WERI-Rb-1 (cell line): ENCODE data around the gene PIEZO2.

Experiments
- DNase-seq: peaks from one replicate; pipeline ENCODE4 v3.0.0-alpha.2; 2020
- H3K27ac ChIP-seq: fragments of 250-450 bp; sonication (Bioruptor Pico); 2 replicates; pipeline ENCODE4 v1.5.1; 2020; ENCODE audit warnings: mild to moderate bottlenecking, moderate library complexity
- H3K27me3 ChIP-seq: fragments of 250-450 bp; sonication (Bioruptor Pico); 2 replicates; pipeline ENCODE4 v1.5.1; 2021; ENCODE audit warnings: mild to moderate bottlenecking, low read depth, moderate library complexity; ENCODE audit not compliant: insufficient read depth, severe bottlenecking
- H3K36me3 ChIP-seq: fragments of 250-450 bp; sonication (Bioruptor Pico); 2 replicates; pipeline ENCODE4 v1.5.1; 2020; ENCODE audit warnings: mild to moderate bottlenecking, moderate library complexity
- H3K4me3 ChIP-seq: 2 replicates; pipeline ENCODE4 v1.5.1; 2011; ENCODE audit warnings: low read depth, mild to moderate bottlenecking, control low read depth, low read length
- H3K9me3 ChIP-seq: fragments of 250-450 bp; sonication (Bioruptor Pico); 2 replicates; pipeline ENCODE4 v1.5.1; 2021; ENCODE audit warnings: mild to moderate bottlenecking, moderate library complexity; ENCODE audit not compliant: severe bottlenecking
- CTCF ChIP-seq: IDR thresholded peaks from 2 replicates; pipeline ENCODE4 v1.5.1; 2011; ENCODE audit warnings: low read depth, mild to moderate bottlenecking, control low read depth, inconsistent platforms, low read length

PIEZO2 gene

DNA sequence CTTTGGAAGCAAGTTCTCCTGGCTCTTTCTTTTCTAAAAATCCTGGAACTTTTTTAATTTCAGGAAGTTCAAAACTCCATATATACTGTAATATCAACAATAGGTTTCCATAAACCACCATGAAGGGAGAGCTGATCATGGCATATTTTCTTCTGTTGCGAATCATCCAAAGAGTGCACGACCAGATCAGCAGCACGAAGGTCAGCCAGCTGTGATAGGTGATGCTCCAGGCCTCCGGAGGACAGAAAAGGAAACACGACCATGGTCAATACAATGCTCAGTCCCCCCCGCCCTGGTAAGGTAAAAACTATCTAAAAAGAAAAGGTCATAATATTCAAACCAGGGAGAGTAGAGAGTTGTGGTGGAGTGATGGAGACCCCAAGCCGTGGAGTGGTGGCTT lies 354.6 kb downstream of the PIEZO2 start:
- H3K9me3 ChIP-seq: no peaks in the 10 kb centered on the region
- H3K27me3 ChIP-seq: peaks cover 3% of the 10 kb centered on the region
- no peaks in the 10 kb centered on the region for H3K36me3 ChIP-seq
- DNase-seq: no peak
- TF ChIP-seq CTCF: no peak
- H3K27ac ChIP-seq: no peak overlapping the region
- H3K4me3 ChIP-seq: no peak overlapping the region

DNA sequence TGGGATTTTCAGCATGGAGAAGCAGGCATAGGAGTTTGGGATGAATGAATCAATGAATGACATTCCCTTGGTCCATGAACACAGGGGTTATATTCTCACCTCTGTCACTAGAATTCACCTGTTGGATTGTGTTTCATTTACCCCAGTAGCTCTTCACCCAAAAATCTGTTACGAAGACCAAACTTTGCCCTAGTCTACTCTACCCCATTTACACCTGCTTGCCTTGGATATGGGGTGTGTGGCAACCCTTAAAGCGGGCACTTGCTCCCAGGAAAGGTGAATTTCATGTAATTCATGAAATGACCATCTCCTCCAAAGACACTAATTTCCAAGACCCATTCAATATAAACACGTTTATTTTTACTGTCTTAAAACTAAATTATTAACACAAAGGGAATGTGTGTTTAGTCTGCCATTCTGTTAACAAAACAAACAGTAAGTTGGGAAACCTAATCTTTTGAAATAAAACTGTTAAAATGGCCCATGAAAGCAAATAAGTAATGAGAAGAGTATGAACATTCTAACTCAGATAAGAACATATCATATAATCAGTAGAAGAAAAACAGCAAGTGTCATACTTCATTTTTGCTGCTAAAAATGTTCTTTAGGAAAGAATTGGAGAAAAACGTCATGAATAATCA lies 355.5 kb downstream of the PIEZO2 start:
- no peaks in the 10 kb centered on the region for H3K9me3 ChIP-seq
- no peak for DNase-seq
- no peak for TF ChIP-seq CTCF
- H3K4me3 ChIP-seq: no peak overlapping the region
- no peak overlapping the region for H3K27ac ChIP-seq
- no peaks in the 10 kb centered on the region for H3K36me3 ChIP-seq
- H3K27me3 ChIP-seq: peaks cover 3% of the 10 kb centered on the region

- no peaks in the 10 kb centered on the region for H3K36me3 ChIP-seq
- TF ChIP-seq CTCF: no peak
- H3K27me3 ChIP-seq: peaks cover 3% of the 10 kb centered on the region
- no peak overlapping the region for H3K27ac ChIP-seq
- H3K9me3 ChIP-seq: no peaks in the 10 kb centered on the region
- no peak for DNase-seq
- no peak overlapping the region for H3K4me3 ChIP-seq
Observed at GRCh38 chr18:10792181-10792580, 357.2 kb downstream of the PIEZO2 start.

DNA sequence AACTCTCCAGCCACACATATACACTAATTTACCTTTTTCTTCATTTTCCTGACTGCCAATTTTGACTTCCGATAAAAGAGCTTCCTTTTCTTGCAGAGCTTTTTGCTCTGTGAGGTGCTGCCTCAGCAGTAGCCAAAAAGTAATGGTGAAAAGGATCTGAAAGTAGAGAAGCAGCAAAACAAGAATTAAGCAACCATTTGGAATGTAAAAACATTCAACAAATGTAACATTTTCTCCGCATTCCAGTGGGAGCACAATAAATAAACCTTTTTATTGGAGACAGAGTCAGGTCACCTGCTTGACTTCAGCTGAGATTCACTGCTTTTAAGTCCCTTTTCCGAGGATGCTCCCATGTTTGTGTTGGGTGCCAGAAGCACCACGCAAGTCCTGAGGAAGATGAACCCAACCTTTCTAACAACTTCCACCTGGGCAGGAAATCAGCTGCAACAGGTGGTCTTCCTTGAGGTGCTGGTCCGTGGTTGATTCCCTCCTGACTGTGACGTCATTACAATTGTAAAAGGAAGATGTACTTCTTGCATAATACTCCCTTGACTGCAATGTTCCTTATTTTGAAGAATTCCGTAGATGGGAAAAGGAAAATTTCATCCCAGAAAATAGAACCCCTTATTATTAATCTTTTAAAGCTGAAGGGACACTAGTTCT lies 358.1 kb downstream of the PIEZO2 start:
- no peak overlapping the region for H3K4me3 ChIP-seq
- no peak overlapping the region for H3K27ac ChIP-seq
- H3K36me3 ChIP-seq: no peaks in the 10 kb centered on the region
- no peak for TF ChIP-seq CTCF
- no peaks in the 10 kb centered on the region for H3K9me3 ChIP-seq
- H3K27me3 ChIP-seq: peaks cover 3% of the 10 kb centered on the region
- DNase-seq: no peak

DNA sequence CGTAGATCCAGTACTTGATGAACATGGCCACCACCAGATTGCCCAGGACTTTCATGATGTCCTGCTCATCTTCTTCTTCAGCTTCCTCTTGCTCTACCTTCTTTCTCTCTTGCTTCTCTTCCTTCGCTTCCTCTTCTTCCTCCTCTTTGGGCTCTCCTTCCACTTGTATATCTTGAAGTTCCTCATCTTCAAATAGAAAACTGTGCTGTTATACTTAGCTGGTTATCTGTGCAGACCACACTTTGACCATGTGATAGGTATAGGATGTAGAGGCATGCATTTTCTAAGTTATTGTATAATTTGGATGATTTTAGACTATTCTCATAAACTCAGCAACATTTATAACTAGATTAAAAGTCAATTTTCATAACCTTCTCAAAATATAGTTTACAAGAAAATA lies 360.2 kb downstream of the PIEZO2 start:
- no peak overlapping the region for H3K4me3 ChIP-seq
- no peaks in the 10 kb centered on the region for H3K36me3 ChIP-seq
- no peak for TF ChIP-seq CTCF
- H3K9me3 ChIP-seq: no peaks in the 10 kb centered on the region
- no peak overlapping the region for H3K27ac ChIP-seq
- DNase-seq: no peak
- H3K27me3 ChIP-seq: no peaks in the 10 kb centered on the region
